Upper lobe of left lung (tissue), 6 donors: ENCODE measurements around the gene PHLDA3. TPM values are rescaled to one million over a fixed set of nuclear protein-coding genes. Genes with fewer than 3 reads are reported as not detected.
A peak's percentile ranks its signal among the peaks of the same experiment; 100 is the strongest.
"Not testable (repeated sequence)": the region's sequence is repeated elsewhere in the genome, so short reads cannot be mapped to it uniquely, and the experiment has no call there.

ENCODE experiments used
- ATAC-seq, 2 donors: fragments of 200-7000 bp; cut with Tn5 transposase; one replicate each; pipeline ENCODE4 v1.9.1; 2022; ENCODE audit warnings: mild to moderate bottlenecking in 2 of 2, moderate library complexity in 2 of 2; ENCODE audit not compliant: low FRiP score in 2 of 2
- DNase-seq, 2 donors: peaks; one replicate each; pipeline ENCODE4 v3.0.0-alpha.2; 2019 to 2020
- H3K27ac ChIP-seq, 4 donors: fragments of 200-600 bp; sonication (generic); one replicate each; pipeline ENCODE4 v1.5.1; 2016 to 2019
- H3K27me3 ChIP-seq, 4 donors: fragments of 200-600 bp; sonication (generic); one replicate each; pipeline ENCODE4 v1.5.1; 2017 to 2019
- H3K36me3 ChIP-seq, 4 donors: fragments of 200-600 bp; sonication (generic); one replicate each; pipeline ENCODE4 v1.5.1; 2016 to 2019
- H3K4me1 ChIP-seq, 4 donors: fragments of 200-600 bp; sonication (generic); one replicate each; pipeline ENCODE4 v1.5.1; 2018 to 2019
- H3K4me3 ChIP-seq, 4 donors: fragments of 200-600 bp; sonication (generic); one replicate each; pipeline ENCODE4 v1.5.1; 2017 to 2019; ENCODE audit warnings: mild to moderate bottlenecking in 2 of 4, moderate library complexity in 1 of 4
- H3K9me3 ChIP-seq, 4 donors: fragments of 200-600 bp; sonication (generic); one replicate each; pipeline ENCODE4 v1.5.1; 2018 to 2019
- EP300 ChIP-seq, 4 donors: sonication (generic); formaldehyde crosslinking; IDR thresholded peaks; one replicate each; pipeline ENCODE4 v1.5.1; 2017; ENCODE audit warnings: antibody characterized with exemption in 4 of 4, control low read depth in 2 of 4
- POLR2A ChIP-seq, 4 donors: fragments of 450-650 bp; IDR thresholded peaks; one replicate each; pipeline ENCODE4 v1.5.1; 2016 to 2017; ENCODE audit warnings: antibody characterized with exemption in 4 of 4, mild to moderate bottlenecking in 2 of 4
- POLR2AphosphoS5 ChIP-seq, 2 donors: sonication (generic); formaldehyde crosslinking; IDR thresholded peaks; one replicate each; pipeline ENCODE4 v1.5.1; 2017; ENCODE audit warnings: antibody characterized with exemption in 2 of 2
- WGBS, 2 donors: methylation state at CpG; one replicate each; pipeline ENCODE4 v1.1.5; 2017 to 2018; 5-methylcytosine and 5-hydroxymethylcytosine counted together
- total RNA-seq, 6 donors: library from RNA; depleted of rRNA in 4 of 6; stranded (reverse); fragments of >200 nt in 4 of 6; gene quantifications; one replicate each; pipeline versions ENCODE4 v1.1.0 to v1.2.1, GENCODE V29; 2016 to 2021
- TF ChIP-seq, protein P1 (sequence below), 6 experiments: fragments of 450-650 bp in 4 of 6; fragments of 200-600 bp in 2 of 6; sonication (generic) in 2 of 6; IDR thresholded peaks; one replicate each; pipeline ENCODE4 v1.5.1; 2016 to 2019; ENCODE audit warnings: antibody characterized with exemption in 6 of 6
- donor health status: DM: no; HTN: no; CAD: no; lungs with moderate emphysema.
- donor health status: DM: no; HTN: yes; CAD: no; lungs with severe emphysema.

The PHLDA3 gene
- total RNA-seq, 6 donors from 2014 or later: 45.1 to 211 (median 88.1) TPM

DNA sequence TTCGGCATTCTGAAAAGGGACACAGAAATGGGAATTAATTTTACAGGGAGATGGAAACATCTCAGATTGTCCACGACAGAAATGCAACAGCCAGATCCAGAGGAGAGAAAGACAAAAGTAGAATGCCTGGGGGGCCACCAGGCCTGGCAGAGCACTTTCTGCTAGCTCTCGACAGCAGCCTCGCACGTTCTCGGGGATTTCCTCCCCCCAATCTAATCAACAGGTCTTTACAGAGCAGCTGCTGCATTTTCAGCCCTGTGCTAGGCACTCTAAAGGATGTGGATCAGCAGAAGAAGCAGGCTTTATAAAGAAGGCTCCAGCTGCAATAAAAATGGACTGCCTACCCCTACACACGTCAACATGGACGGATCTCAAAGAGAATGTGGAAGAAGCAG, 27.3 kb upstream of the PHLDA3 start:
- no peak for DNase-seq
- Histone ChIP-seq H3K27me3 (no peaks in the 10 kb centered on the region), H3K4me1 (peaks cover 68 to 86% (median 76%) of the 10 kb centered on the region in 4 donors), H3K27ac (peak overlapping the region; percentile 62 to 86 (median 80)), H3K36me3 (peaks cover 7 to 42% (median 26%) of the 10 kb centered on the region in 4 donors), H3K4me3 (no peak overlapping the region), H3K9me3 (no peaks in the 10 kb centered on the region)
- WGBS, 2 donors: 50 to 52% methylated on average over 8 of the region's 8 CpGs
- TF ChIP-seq POLR2AphosphoS5 (IDR thresholded peaks at IDR 0.05) (no peak), EP300 (IDR thresholded peaks at IDR 0.05) (no peak), POLR2A (IDR thresholded peaks at IDR 0.05) (no peak)
- TF ChIP-seq, protein P1, sequence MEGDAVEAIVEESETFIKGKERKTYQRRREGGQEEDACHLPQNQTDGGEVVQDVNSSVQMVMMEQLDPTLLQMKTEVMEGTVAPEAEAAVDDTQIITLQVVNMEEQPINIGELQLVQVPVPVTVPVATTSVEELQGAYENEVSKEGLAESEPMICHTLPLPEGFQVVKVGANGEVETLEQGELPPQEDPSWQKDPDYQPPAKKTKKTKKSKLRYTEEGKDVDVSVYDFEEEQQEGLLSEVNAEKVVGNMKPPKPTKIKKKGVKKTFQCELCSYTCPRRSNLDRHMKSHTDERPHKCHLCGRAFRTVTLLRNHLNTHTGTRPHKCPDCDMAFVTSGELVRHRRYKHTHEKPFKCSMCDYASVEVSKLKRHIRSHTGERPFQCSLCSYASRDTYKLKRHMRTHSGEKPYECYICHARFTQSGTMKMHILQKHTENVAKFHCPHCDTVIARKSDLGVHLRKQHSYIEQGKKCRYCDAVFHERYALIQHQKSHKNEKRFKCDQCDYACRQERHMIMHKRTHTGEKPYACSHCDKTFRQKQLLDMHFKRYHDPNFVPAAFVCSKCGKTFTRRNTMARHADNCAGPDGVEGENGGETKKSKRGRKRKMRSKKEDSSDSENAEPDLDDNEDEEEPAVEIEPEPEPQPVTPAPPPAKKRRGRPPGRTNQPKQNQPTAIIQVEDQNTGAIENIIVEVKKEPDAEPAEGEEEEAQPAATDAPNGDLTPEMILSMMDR (IDR thresholded peaks at IDR 0.05): no peak
- ATAC-seq: no peak

DNA sequence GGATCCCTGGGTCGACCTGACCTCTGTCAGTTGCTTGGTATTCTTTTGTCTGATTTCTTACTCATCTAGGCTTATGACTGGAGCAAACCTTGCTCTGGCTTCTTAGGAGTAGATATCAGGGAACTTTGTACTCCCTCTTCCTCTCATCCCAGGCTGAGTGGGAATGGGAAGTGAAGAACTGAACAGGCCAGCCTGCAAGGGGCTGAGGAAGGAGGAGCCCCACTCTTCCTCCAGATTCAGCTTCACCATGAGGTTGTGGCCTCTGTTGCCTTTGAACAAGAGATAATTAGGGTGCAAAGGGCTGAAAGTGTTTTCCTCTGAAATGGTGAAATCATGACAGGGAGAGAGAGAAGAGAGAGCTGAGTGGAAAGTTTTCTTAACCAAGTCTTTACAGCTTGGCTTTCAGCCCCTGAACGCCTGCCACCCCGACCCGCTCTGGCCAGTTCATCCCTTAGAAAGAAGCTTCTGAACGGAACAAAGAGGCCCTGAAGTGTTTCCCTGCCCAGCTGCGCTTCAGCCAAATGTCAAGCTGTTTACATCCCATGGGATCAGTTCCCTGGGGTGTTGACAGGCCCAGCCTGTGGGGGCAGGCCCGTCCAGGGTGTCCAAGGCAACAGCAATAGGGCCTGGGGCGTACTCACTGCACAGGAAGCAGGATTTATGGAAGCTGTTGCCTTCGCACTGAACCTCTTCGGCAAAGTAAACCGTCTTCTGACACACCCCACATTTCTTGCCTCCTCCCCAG, 26.7 kb upstream of the PHLDA3 start:
- Histone ChIP-seq H3K4me1 (peaks cover 68 to 86% (median 77%) of the 10 kb centered on the region in 4 donors), H3K4me3 (no peak overlapping the region), H3K27me3 (no peaks in the 10 kb centered on the region), H3K36me3 (peaks cover 7 to 45% (median 26%) of the 10 kb centered on the region in 4 donors), H3K9me3 (no peaks in the 10 kb centered on the region), H3K27ac (peak overlapping the region; percentile 69 to 86 (median 80))
- WGBS, 2 donors: 34 to 40% methylated on average over 11 of the region's 11 CpGs
- TF ChIP-seq, protein P1 (IDR thresholded peaks at IDR 0.05): no peak
- TF ChIP-seq EP300 (IDR thresholded peaks at IDR 0.05) (peak in 1 of 4 donors; percentile 56), POLR2AphosphoS5 (IDR thresholded peaks at IDR 0.05) (peak; percentile 55 to 87)
- peak; percentile 56 to 66 for DNase-seq
- ATAC-seq: peak; percentile 44 to 69

DNA sequence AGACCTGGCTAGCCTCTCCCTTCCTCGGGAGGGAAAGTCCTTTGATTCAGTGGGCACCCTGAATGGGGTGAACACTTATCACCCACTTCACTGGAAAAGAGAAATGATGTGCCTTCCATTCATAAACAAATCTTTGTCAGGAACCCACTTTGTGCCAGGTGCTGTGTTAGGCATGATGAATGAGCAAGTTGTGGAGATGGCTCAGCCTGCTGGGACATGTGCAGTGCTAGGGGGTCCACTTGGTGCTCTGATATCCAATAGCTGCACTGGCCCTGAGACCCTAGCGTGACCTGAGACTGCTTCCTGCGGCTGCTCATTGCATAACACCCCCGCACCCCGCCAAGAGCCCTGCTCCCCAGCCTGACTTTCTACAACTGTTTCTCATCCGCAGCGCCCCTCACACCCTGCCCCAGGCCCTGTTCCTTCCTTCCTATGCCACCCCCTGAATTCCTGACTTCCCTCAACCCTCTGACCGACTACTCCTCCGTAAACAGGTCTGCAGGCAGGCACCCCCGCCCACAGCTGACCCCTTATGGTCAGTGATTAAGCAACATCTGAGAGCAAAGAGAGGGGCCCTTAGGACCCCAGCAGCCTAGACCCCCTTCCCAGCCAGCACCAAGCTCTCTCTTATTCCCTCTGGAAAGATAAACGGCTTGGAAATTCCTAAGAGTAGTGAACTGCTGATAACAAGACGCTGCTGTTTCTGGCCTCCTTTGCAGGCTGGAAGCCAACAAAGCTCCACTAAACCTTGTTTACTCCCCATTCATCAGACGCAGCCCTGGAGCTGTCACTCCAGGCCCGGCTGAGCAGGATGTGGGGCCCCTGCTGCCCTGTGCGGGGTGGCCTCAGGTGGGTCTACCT, 25.0 kb upstream of the PHLDA3 start:
- Histone ChIP-seq H3K9me3 (no peaks in the 10 kb centered on the region), H3K36me3 (peaks cover 7 to 57% (median 28%) of the 10 kb centered on the region in 4 donors), H3K27me3 (no peaks in the 10 kb centered on the region), H3K4me3 (no peak overlapping the region), H3K4me1 (peaks cover 75 to 86% (median 78%) of the 10 kb centered on the region in 4 donors), H3K27ac (peak overlapping the region; percentile 67 to 73 (median 68))
- peak; percentile 22 to 41 for TF ChIP-seq POLR2AphosphoS5 (IDR thresholded peaks at IDR 0.05)
- TF ChIP-seq EP300 (IDR thresholded peaks at IDR 0.05): peak in 1 of 4 donors; percentile 11
- TF ChIP-seq, protein P1 (IDR thresholded peaks at IDR 0.05): no peak
- TF ChIP-seq POLR2A (IDR thresholded peaks at IDR 0.05): no peak
- ATAC-seq: no peak
- 19 to 35% methylated on average over 10 to 15 of the region's 15 CpGs for WGBS, 2 donors
- peak in 1 of 2 donors; percentile 46 for DNase-seq

DNA sequence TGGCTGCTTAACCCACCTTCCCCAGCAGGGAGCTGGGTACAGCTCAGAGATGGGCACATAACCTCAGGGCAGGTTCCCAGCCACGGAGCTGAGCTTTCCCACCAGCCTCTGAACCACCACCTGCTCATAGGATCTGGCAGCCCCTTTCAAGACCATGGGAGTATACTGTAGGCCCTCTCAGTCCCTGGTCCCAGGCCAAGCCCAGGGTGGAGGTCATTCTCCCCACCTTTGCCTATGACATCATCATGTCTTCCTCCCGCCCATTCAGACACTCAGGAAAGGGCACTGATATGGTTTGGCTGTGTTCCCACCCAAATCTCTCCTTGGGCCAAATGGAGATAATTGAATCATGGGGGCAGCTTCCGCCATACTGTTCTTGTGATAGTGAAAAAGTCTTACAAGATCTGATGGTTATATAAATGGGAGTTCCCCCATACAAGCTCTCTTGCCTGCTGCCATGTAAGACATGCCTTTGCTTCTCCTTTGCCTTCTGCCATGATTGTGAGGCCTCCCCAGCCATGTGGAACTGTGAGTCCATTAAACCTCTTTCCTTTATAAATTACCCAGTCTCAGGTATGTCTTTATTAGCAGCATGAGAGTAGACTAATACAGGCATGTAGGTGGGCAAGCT, 24.2 kb upstream of the PHLDA3 start:
- H3K9me3 ChIP-seq, DNase-seq, ATAC-seq, H3K4me3 ChIP-seq, H3K27me3 ChIP-seq: not testable (repeated sequence)
- peaks cover 7 to 62% (median 29%) of the 10 kb centered on the region in 4 donors for H3K36me3 ChIP-seq
- 84 to 89% methylated on average over 3 of the region's 3 CpGs for WGBS, 2 donors
- peak overlapping the region; percentile 67 to 73 (median 68) for H3K27ac ChIP-seq
- H3K4me1 ChIP-seq: peaks cover 81 to 86% (median 83%) of the 10 kb centered on the region in 4 donors
